NT2/D1 (cell line): ENCODE results near the gene UPK3BL2.
"Not testable (repeated sequence)": the region's sequence is repeated elsewhere in the genome, so short reads cannot be mapped to it uniquely, and the experiment has no call there.

Experiments
- SUZ12 ChIP-seq: IDR thresholded peaks from 2 replicates; pipeline ENCODE4 v1.6.1; 2011; ENCODE audit not compliant: insufficient read length, insufficient read depth; ENCODE audit errors: extremely low read depth
- YY1 ChIP-seq: IDR thresholded peaks from 2 replicates; pipeline ENCODE4 v1.6.1; 2011; ENCODE audit not compliant: insufficient read length, insufficient read depth

DNA sequence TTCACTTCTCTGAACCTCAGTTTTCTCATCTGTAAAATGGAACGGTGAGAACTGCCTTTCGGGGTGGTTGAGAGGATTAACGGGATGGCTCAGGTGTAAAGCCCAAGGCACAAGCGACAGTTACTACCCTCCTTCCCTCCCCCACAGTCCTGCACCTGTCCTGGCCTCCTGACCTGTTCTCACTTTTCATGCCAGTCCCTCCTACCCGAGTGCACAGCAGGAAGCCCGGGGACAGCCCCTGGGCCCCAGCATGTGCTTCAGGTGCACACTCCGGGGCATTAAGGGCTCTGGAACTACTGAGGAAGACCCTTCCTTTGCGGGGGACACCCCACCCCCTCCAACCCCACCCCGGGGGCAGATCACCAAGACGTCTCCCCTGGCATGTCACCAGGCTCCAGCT, 26.5 kb downstream of the UPK3BL2 start:
- not testable (repeated sequence) for TF ChIP-seq SUZ12, YY1
